ENCODE data around the gene SKOR2. TPM values are rescaled to one million over a fixed set of nuclear protein-coding genes. Genes with fewer than 3 reads are reported as not detected.
"Not testable (repeated sequence)": the region's sequence is repeated elsewhere in the genome, so short reads cannot be mapped to it uniquely, and the experiment has no call there.

SKOR2 gene
- total RNA-seq, 1 experiment from 2014 or later, result not detected

DNA sequence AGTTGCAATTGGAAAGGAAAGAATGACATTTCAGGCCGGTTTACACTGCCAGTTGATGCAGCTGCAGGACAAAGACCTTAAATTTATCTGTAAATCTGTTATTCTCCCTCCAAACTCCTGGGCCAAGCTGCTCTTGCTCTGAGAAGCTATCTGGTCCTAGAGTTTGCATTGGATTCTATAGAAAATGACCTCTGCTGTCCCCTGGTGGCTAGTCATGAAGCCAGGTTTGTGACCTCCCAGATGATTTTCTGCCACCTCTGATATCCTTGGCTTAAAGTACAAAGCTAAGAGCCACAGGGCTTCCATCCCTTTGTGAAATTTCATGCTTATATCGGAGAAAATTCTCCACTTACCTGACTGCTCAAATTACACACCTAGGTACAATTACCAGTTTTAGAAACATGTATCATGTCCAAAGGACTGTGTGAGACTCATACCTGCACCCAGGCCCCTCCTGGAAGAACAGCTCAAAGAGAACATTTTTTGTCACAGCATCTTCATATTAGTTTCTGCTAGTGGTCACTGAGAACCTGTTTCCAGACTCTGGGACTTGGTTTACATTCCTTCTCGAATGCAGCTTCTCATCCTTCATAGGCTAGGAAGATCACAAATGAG, 46.4 kb downstream of the SKOR2 start:
- Histone ChIP-seq H3K27ac (no peak overlapping the region), H3K36me3 (no peaks in the 10 kb centered on the region), H3K27me3 (replicated peaks) (peaks cover 14% of the 10 kb centered on the region), H3K4me1 (replicated peaks) (no peaks in the 10 kb centered on the region), H3K4me3 (no peak overlapping the region), H3K9me3 (replicated peaks) (no peaks in the 10 kb centered on the region)
- peak in 1 of 2 experiments; percentile 15 for DNase-seq (ENCODE audit: low read depth in 1 of 2, low spot score in 2 of 2)

DNA sequence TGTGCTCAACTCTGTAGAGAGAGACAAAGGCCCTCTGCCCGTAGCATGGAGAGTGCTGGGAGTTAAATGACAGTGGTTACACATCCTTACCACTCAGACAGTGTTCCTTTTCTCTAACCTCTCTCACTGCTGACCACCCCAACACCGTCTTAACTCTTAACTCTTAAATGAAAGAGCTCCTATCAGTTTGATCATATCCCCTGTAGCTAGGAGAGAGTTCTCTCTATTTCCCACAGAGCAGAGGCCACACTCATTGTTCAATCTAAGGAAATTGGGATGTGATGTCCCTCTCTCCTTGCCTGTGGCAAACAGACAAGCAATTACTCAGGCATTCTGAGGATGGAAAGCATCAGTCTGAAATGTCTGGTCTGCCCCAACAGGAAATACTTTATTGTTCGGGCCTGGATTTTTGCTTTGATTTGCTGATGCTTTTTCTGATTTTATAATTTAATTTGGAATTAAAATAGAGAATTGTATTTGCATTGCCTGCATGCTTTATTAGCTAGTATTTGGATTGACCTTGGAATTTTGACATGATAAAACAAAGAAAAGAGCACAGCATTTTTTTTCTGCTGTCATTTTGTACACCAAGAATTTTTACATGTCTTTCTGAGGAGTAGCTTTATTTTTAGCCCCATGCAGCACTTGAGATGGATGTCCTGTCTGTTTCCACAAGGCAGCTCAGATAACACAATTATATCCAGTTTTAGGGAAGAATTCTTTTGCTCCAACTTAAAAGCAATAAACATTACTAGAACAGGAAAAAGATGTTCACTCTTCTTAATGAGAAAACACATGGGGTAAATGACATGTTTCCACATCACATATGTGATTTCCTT, 47.6 kb downstream of the SKOR2 start:
- Histone ChIP-seq H3K27me3 (replicated peaks) (peaks cover 13% of the 10 kb centered on the region; the same call in 1 of the 2 replicates), H3K4me1 (replicated peaks) (no peaks in the 10 kb centered on the region), H3K36me3 (no peaks in the 10 kb centered on the region), H3K9me3 (replicated peaks) (no peaks in the 10 kb centered on the region), H3K27ac (no peak overlapping the region), H3K4me3 (no peak overlapping the region)
- no peak for DNase-seq (ENCODE audit: low read depth in 1 of 2, low spot score in 2 of 2)

DNA sequence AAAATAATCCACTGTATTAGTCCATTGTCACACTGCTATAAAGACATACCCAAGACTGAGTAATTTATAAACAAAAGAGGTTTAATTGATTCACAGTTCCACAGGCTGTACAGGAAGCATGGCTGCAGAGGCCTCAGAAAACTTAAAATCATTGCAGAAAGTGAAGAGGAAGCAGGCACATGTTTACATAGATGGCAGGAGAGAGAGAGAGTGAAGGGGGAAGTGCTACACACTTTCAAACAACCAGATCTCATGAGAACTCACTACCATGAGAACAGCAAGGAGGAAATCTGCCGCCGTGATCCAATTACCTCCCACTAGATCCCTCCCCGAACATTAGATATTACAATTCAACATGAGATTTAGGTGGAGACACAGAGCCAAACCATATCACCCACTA, 55.5 kb downstream of the SKOR2 start:
- not testable (repeated sequence) for DNase-seq (ENCODE audit: low read depth in 1 of 2, low spot score in 2 of 2); H3K27ac ChIP-seq; H3K4me3 ChIP-seq; H3K36me3 ChIP-seq; H3K4me1 ChIP-seq (replicated peaks); H3K9me3 ChIP-seq (replicated peaks)
- H3K27me3 ChIP-seq (replicated peaks), result peaks cover 11% of the 10 kb centered on the region

DNA sequence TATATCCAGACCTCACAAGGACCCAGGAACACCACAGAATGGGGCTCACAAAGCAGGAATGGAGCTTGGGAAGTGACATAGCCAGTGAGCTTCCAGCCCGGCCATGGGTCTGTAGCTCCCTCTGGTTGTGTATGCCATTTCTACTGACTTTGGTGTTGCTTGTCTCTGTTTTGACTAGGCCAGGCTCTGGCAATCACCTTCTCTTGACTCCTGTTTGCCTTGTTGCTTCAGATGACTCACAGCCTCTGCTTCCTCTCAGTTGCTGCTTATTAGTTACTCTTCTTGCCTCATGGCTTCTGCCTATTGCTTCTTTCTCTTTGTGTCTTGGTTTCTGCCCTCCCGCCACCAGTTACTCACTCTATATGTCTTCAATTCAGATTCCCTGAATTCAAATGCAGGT, 59.5 kb downstream of the SKOR2 start:
- Histone ChIP-seq H3K36me3 (no peaks in the 10 kb centered on the region), H3K27ac (no peak overlapping the region), H3K4me3 (no peak overlapping the region), H3K27me3 (replicated peaks) (peaks cover 13% of the 10 kb centered on the region), H3K9me3 (replicated peaks) (no peaks in the 10 kb centered on the region), H3K4me1 (replicated peaks) (no peaks in the 10 kb centered on the region)
- DNase-seq (ENCODE audit: low read depth in 1 of 2, low spot score in 2 of 2), result no peak

DNA sequence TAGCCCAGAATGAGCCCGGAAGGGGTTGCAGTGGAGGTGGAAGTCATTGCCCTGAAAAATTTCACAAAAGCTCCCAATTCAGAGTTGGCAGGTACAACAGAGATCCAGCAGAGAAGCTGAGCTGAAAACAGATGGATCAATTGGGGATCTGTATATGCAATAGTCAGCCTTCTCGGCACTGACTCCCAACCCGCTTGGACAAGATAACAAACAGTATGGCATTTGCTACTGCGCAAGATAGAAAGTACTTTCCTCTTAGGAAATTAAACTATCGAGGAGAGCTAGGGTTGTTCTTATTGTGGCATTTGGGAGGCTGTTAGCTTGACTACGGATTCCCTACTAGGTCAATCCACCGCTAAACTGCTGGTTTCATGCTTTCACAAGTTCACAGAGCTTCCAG, 63.7 kb downstream of the SKOR2 start:
- Histone ChIP-seq H3K9me3 (replicated peaks) (peaks cover 7% of the 10 kb centered on the region), H3K4me1 (replicated peaks) (no peaks in the 10 kb centered on the region), H3K27me3 (replicated peaks) (peaks cover 11% of the 10 kb centered on the region; the same call in 1 of the 2 replicates), H3K36me3 (no peaks in the 10 kb centered on the region), H3K4me3 (no peak overlapping the region), H3K27ac (no peak overlapping the region)
- DNase-seq (ENCODE audit: low read depth in 1 of 2, low spot score in 2 of 2), result no peak

DNA sequence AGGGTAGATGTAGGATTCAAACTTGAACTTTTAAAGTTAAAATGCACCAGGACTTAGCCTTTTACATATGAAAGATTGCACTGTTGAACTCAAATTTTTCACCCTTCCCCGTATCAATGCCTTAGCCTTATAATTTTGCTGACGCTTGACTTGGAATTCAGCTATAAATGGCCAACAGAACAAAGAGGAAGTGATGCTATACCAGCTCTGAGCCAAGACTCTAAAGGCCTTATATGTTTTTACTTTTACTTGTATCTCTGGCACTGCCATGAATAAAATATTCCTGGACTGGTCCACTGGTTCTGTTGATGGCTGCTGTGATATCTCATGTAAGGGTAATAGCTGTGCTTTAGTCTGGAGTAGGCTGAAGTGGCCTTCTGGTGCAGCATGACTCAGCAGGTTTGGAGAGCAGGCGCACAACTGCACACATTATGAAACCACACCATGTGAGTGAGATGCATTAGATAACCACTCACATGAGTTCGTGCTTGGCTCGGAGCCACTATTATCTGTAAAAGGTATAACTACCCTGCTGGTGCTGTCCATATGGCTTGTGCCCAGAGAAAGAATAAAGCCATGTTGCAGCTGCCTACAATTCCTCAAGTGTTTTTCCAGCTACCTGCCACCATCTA, 66.9 kb downstream of the SKOR2 start:
- no peaks in the 10 kb centered on the region for H3K36me3 ChIP-seq
- no peaks in the 10 kb centered on the region for H3K4me1 ChIP-seq (replicated peaks)

DNA sequence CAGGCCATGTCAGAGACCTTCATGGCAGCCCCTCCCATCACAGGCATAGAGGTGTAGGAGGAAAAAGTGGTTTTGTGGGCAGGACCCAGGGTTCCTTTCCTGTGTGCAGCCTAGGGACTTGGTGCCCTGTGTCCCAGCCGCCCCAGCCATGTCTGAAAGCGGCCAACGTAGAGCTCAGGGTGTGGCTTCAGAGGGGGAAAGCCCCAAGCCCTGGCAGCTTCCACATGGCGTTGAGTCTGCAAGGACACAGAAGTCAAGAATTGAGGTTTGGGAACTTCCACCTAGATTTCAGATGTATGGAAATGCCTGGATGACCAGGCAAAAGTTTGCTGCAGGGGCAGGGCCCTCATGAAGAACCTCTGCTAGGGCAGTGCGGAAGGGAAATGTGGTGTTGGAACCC, 69.3 kb downstream of the SKOR2 start:
- not testable (repeated sequence) for DNase-seq (ENCODE audit: low read depth in 1 of 2, low spot score in 2 of 2); H3K27me3 ChIP-seq (replicated peaks); H3K9me3 ChIP-seq (replicated peaks); H3K27ac ChIP-seq; H3K4me1 ChIP-seq (replicated peaks); H3K36me3 ChIP-seq; H3K4me3 ChIP-seq

More for the DNA sequence above, 66.9 kb downstream of the SKOR2 start:
- H3K9me3 ChIP-seq (replicated peaks), result peaks cover 7% of the 10 kb centered on the region
- no peak overlapping the region for H3K27ac ChIP-seq
- no peak overlapping the region for H3K4me3 ChIP-seq
- peaks cover 11% of the 10 kb centered on the region; the same call in 1 of the 2 replicates for H3K27me3 ChIP-seq (replicated peaks)
- no peak for DNase-seq (ENCODE audit: low read depth in 1 of 2, low spot score in 2 of 2)

DNA sequence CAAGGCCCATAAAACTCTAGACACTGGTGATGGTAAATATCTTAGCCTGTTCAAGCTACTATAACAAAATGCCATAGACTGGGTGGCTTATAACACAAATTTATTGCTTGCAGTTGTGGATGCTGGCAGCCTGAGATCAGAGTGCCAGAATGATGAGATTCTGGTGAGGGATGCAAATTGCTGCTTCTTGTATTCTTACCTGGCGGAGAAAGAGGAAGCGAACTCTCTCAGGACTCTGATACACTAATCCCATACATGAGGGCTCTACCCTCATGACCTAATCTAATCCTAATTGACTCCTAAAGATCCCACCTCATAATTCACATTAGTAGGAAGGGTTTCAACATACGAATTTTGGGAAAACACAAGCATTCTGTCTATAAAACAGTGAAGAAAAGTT, 70.7 kb downstream of the SKOR2 start:
- H3K4me3 ChIP-seq, result no peak overlapping the region
- H3K36me3 ChIP-seq, result 0 out of 2 replicates have a peak, but pooled peaks cover 3% of the 10 kb centered on the region
- DNase-seq (ENCODE audit: low read depth in 1 of 2, low spot score in 2 of 2), result no peak
- H3K4me1 ChIP-seq (replicated peaks), result no peaks in the 10 kb centered on the region
- H3K27ac ChIP-seq, result no peak overlapping the region
- H3K27me3 ChIP-seq (replicated peaks), result 0 out of 2 replicates have a peak, but pooled peaks cover 1% of the 10 kb centered on the region
- H3K9me3 ChIP-seq (replicated peaks), result peaks cover 7% of the 10 kb centered on the region

DNA sequence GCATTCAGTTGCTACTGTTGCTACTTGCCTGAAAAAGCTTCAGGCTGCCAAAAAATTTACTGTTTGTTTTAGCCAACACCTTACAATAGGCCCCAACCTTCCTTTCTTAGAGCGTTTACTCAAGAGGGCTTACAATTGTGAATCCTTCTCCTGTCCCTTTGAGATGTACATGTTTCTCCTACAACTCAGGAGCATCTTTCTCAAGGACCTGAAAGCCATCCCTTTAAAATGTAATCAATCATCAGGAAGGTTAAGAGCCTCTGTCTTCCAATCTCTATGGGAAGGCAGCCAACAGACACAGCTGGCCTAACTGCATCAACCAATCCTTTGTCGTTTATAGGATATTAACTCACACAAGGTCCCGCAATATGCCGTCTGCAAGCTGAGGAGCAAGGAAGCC, 71.9 kb downstream of the SKOR2 start:
- Histone ChIP-seq H3K9me3 (replicated peaks) (peaks cover 4% of the 10 kb centered on the region; the same call in 1 of the 2 replicates), H3K4me1 (replicated peaks) (peaks cover 7% of the 10 kb centered on the region), H3K27me3 (replicated peaks) (no peaks in the 10 kb centered on the region), H3K36me3 (peaks cover 12% of the 10 kb centered on the region), H3K27ac (no peak overlapping the region), H3K4me3 (no peak overlapping the region)
- no peak for DNase-seq (ENCODE audit: low read depth in 1 of 2, low spot score in 2 of 2)

DNA sequence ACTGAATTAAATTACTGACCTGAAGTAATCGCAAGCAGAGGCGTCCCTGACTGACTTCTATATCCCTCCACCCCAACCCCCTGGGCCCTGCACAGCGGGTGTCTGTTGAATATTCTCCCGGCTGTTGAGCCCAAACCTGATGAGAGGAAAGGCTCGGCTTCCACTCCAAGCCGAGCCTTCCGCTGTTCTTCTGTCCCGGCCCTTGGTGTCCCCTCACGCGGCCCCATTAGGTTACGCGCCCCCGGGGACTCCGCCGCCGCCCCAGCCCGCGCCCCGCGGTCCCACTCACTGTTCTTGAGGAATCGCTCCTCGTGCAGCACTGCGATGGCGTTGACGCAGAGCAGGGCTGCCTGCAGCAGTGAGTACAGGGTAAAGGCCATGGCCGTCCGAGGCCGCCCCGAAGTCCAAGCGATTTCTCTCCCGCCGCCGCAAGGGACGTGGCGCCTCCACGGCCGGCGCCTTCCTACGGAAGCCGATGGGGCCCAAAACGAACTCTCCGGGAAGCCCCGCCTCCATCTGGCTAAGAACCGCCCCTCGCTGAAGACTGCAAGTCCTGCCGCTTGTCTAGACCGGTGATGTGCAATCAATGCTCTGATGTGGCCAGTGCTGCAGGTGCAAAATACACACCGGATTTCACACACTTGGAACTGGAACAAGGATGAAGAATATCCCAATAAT, 75.4 kb downstream of the SKOR2 start, which contains the start of gene IER3IP1:
TSS of gene IER3IP1 (minus strand) at position 467 of the 678 bp plus-strand sequence. CDS start at position 380, 87 bp downstream.
- Histone ChIP-seq H3K27ac (peak within 1 kb of the TSS; percentile 70), H3K4me1 (replicated peaks) (peaks cover 8% of the 10 kb centered on the region), H3K9me3 (replicated peaks) (no peaks in the 10 kb centered on the region), H3K4me3 (peak within 1 kb of the TSS; percentile 83), H3K27me3 (replicated peaks) (no peaks in the 10 kb centered on the region), H3K36me3 (peaks cover 37% of the 10 kb centered on the region)
- peak; percentile 87 to 93 for DNase-seq (ENCODE audit: low read depth in 1 of 2, low spot score in 2 of 2)

DNA sequence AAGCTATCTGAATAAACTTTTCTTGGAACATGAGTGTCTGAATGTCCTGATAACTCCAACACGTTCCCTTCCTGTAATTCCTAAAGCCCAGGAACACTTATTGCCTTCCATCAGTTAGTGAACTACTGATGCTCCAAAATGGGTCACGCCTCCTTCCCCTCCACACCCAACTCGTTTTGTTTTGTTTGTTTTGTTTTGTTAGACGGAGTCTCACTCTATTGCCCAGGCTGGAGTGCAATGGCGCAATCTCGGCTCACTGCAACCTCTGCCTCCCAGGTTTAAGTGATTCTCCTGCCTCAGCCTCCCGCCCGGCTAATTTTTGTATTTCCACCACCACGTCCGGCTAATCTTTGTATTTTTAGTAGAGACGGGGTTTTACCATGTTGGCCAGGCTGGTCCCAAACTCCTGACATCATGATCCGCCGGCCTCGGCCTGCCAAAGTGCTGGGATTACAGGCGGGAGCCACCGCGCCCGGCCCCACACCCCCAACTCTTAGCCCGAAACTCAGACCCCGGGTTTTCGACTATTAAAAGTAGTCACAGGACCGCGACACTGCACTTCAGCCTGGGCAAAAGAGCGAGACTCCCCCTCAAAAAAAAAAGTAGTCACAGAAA, 76.1 kb downstream of the SKOR2 start:
- H3K36me3 ChIP-seq, result peaks cover 37% of the 10 kb centered on the region
- H3K9me3 ChIP-seq (replicated peaks), result no peaks in the 10 kb centered on the region
- peak in 1 of 2 experiments; percentile 19 for DNase-seq (ENCODE audit: low read depth in 1 of 2, low spot score in 2 of 2)
- H3K27me3 ChIP-seq (replicated peaks), result no peaks in the 10 kb centered on the region
- peak overlapping the region; percentile 83 for H3K4me3 ChIP-seq
- H3K27ac ChIP-seq, result peak overlapping the region; percentile 70
- H3K4me1 ChIP-seq (replicated peaks), result peaks cover 8% of the 10 kb centered on the region

DNA sequence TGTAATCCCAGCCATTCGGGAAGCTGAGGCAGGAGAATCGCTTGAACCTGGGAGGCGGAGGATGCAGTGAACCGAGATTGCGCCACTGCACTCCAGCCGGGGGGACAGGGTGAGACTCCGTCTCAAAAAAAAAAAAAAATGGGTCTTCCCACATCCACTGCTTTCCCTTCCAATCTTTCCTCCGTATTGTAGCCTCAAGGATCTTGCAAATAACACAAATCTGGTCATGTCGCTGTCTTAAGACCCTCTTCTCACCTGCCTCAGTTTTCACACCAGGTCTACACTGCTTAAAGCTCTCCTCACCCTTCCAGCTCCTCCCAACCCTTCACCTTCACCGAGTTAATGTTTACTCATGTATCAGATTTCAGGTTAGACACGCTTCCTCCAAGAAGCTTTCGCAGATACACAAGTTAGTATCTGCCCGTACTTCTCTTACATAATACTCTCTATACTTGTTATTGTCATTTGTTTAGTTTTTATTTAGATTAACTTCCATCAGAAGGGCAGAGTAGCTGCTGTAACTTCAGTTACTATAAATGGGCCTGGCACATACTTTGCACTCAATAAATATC, 76.8 kb downstream of the SKOR2 start:
- Histone ChIP-seq H3K9me3 (replicated peaks) (no peaks in the 10 kb centered on the region), H3K27me3 (replicated peaks) (no peaks in the 10 kb centered on the region), H3K4me3 (peak overlapping the region; percentile 83), H3K36me3 (peaks cover 37% of the 10 kb centered on the region), H3K27ac (no peak overlapping the region), H3K4me1 (replicated peaks) (peaks cover 8% of the 10 kb centered on the region)
- DNase-seq (ENCODE audit: low read depth in 1 of 2, low spot score in 2 of 2), result no peak

DNA sequence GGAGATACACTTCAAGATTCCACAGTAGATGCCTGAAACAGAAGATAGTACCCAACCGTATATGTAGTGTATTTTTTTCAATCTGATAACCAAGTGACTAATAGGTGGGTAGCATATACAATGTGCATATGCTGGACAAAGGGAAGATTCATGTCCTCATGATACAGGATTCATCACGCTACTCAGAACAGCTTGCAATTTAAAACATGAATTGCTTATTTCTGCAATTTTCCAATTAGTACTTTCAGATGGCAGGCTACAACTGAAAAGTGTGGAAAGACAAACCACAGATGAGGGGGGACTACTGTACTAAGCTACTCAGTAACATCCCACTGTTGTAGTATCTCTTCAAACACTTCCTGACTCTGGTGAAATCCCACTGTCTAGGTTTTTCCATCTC, 79.0 kb downstream of the SKOR2 start:
- no peaks in the 10 kb centered on the region for H3K9me3 ChIP-seq (replicated peaks)
- DNase-seq (ENCODE audit: low read depth in 1 of 2, low spot score in 2 of 2), result no peak
- H3K27me3 ChIP-seq (replicated peaks), result no peaks in the 10 kb centered on the region
- H3K4me1 ChIP-seq (replicated peaks), result peaks cover 8% of the 10 kb centered on the region
- no peak overlapping the region for H3K4me3 ChIP-seq
- H3K27ac ChIP-seq, result no peak overlapping the region
- peaks cover 37% of the 10 kb centered on the region for H3K36me3 ChIP-seq

All from SJSA1 (cell line).